Stimulated activated CD4-positive, alpha-beta T cell treated with anti-CD3 and anti-CD28 coated beads, TNF-alpha, amount 100 ng/mL, for 1 hour (primary cell): ENCODE results near the gene AIF1L.

ENCODE experiments used
- DNase-seq, 3 donors: peaks; one replicate each; pipeline ENCODE4 v3.0.0-alpha.2; 2020; ENCODE audit warnings: low read depth in 3 of 3, low spot score in 1 of 3

The AIF1L gene

DNA sequence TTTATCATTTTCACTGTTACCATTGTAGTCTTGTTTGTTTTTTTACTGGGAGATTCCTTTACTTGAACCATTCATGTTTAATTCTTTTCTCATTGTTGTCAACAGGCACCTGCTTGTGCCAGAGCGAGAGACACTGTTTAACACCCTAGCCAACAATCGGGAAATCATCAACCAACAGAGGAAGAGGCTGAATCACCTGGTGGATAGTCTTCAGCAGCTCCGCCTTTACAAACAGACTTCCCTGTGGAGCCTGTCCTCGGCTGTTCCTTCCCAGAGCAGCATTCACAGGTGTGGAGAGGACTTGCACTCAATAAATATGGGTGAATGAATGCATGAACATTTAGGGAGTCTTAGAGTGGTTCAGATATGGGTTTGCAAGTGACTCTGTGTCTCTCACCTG is 66.6 kb downstream of the AIF1L start:
- no peak for DNase-seq

DNA sequence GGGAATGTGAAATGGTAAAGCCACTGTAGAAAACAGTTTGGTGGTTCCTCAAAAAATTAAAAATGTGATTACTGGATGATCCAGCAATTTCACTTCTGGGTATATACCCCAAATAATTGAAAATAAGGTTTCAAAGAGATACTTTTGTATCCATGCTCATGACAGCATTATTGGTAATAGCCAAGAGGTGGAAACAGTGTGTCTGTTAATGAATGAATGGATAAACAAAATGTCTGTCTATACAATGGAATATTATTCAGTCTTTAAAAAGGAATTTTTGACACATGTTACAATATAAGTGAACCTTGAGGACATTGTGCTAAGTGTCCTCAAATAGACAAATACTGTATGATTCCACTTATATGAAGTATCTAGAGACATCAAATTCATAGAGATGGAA is 69.2 kb downstream of the AIF1L start:
- no peak for DNase-seq

DNA sequence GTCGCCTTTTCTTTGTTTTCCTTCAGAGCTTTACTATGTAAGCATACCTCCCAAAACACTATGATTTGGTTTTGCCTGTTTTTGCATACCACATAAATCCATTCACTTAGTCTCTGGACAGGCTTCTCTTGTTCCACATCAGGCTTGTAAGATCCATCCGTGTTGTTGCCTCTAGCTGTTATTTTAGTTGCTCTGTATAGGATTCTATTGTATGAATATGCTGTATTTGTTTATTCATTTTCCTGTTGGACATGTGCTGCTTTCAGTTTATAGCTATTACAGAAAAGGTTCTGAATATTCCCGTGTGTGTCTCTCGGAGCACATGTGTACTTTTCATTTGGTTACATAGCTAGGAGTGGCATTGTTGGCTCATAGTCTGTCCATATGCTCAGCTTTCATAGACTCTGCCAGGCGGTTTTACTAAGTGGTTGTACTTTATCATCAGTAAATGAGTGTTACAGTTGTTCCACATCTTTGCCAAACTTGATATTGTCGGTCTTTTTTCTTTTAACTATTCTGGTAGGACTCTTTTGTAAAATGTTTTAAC is 70.9 kb downstream of the AIF1L start:
- DNase-seq = no peak

DNA sequence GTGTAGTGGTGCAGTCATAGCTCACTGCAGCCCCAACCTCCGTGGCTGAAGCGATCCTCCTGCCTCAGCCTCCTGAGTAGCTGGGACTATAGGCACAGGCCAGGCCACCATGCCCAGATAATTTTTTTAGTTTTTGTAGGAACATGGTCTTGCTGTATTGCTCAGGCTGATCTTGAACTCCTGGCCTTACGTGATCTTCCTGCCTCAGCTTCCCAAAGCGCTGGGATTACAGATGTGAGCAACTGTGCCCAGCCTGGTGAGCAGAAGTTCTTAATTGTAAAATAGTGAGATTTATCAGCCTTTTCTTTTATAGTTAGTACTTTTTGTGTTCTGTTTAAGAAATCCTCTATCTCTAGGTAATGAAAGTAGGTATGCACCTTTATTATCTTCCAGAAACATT is 71.6 kb downstream of the AIF1L start:
- DNase-seq = no peak

DNA sequence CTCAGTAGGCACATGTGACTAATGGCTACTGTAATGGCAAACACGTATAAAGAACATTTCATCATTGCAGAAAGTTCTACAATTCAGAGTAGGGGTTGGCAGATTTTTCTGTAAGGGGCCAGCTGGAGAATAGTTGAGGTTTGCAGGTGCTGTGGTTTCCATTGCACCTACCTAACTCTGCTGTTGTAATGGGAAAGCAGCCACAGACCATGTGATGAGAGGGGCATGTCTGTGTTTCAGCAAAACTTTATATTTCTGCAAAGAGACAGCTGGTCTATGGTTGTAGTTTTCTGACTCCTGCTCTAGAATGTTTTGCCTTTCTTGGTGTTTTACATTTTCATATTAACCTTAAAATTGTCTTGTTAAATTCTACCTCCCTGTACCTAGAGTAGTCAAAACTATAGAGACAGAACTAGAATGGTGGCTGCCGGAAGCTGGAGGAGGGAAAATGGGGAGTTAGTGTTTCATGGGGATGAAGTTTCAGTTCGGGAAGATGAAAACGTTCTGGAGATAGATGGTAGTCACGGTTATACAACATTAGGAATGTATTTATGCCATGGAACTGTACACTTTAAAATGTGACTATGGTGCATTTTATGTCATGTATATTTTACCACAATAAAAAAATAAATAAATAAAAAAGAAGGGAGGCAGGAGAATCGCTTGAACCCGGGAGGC is 73.4 kb downstream of the AIF1L start:
- DNase-seq = no peak
